Ovary (tissue), 9 donors: ENCODE results near the gene NAT8L. TPM values are rescaled to one million over a fixed set of nuclear protein-coding genes. Genes with fewer than 3 reads are reported as not detected.

Experiments used
- DNase-seq, 5 donors: peaks; one replicate each; pipeline ENCODE4 v3.0.0-alpha.2; 2019 to 2020
- H3K27ac ChIP-seq, 2 donors: fragments of 200-600 bp; one replicate each; pipeline versions ENCODE4 v1.5.1 to v1.8.0; 2019 to 2022
- H3K27me3 ChIP-seq: fragments of 200-600 bp; one replicate; pipeline ENCODE4 v1.8.0; 2022
- H3K36me3 ChIP-seq: fragments of 200-600 bp; sonication (generic); one replicate; pipeline ENCODE4 v1.5.1; 2019
- H3K4me1 ChIP-seq: one replicate; pipeline ENCODE4 v1.8.1; 2013; ENCODE audit warnings: mild to moderate bottlenecking, moderate library complexity; ENCODE audit not compliant: insufficient read depth
- H3K4me3 ChIP-seq: fragments of 200-600 bp; sonication (generic); one replicate; pipeline ENCODE4 v1.5.1; 2017
- H3K9me3 ChIP-seq, 2 donors: fragments of 200-600 bp in 1 of 2; sonication (generic) in 1 of 2; one replicate each; pipeline versions ENCODE4 v1.5.1 to v1.8.1; 2013 to 2019; ENCODE audit warnings: mild to moderate bottlenecking in 1 of 2, moderate library complexity in 1 of 2
- CTCF ChIP-seq, 3 donors: fragments of 450-650 bp in 2 of 3; fragments of 200-600 bp in 1 of 3; IDR thresholded peaks; one replicate each; pipeline versions ENCODE4 v1.5.1 to v1.8.0; 2016 to 2022; ENCODE audit warnings: antibody characterized with exemption in 3 of 3, mild to moderate bottlenecking in 1 of 3
- EP300 ChIP-seq: sonication (generic); formaldehyde crosslinking; IDR thresholded peaks from one replicate; pipeline ENCODE4 v1.6.1; 2017; ENCODE audit warnings: antibody characterized with exemption
- POLR2A ChIP-seq: fragments of 450-650 bp; IDR thresholded peaks from one replicate; pipeline ENCODE4 v1.6.1; 2017; ENCODE audit warnings: antibody characterized with exemption, mild to moderate bottlenecking, moderate library complexity
- WGBS, 3 donors: extraction: QIAGEN DNeasy Blood & Tissue Kit in 1 of 3; methylation state at CpG; one replicate each; pipeline versions ENCODE4 v1.1.5 to v1.1.7; 2013 to 2017; 5-methylcytosine and 5-hydroxymethylcytosine counted together
- intact Hi-C, 4 donors: fragments of 100-400 bp; cut with DNase I; formaldehyde crosslinking; loops; one replicate each; pipeline versions ENCODE4 v1.11.0 to v1.15.1; 2022 to 2023
- polyA plus RNA-seq, 2 donors: library from polyadenylated mRNA; stranded (reverse); fragments of 200-250 nt in 1 of 2; fragments of 350-450 nt in 1 of 2; fragmentation: Illumina TruSeq in 1 of 2; extraction: RNeasy Lipid Tissue Mini Kit (QIAGEN cat#74804) in 1 of 2; gene quantifications; one replicate each; pipeline ENCODE4 v1.2.3, GENCODE V29; 2013 to 2014
- total RNA-seq, 7 donors: library from RNA; depleted of rRNA in 2 of 7; stranded (reverse); fragments of >200 nt in 2 of 7; fragmentation: NEBNext Ultra II Directional in 3 of 7; extraction: Animal tissue kit (Norgen Biotek cat#: 25700) in 3 of 7; gene quantifications; one replicate each; pipeline versions ENCODE4 v1.1.0 to v1.2.4, GENCODE V29; 2016 to 2023
- donor health status: DM: no; HTN: no; CAD: no; lungs with moderate emphysema.
- donor health status: DM: no; HTN: no; CAD: no.
- donor health status: Bipolar disorder and iron deficiency.
- donor health status: DM: yes; HTN: yes; CAD: no.
- donor health status: DM: no; HTN: no; CAD: no.
- donor health status: DM: yes; HTN: yes; CAD: no.

The NAT8L gene
- total and polyA plus RNA-seq, 9 donors: 0.24 to 4.1 (median 1.3) TPM

DNA sequence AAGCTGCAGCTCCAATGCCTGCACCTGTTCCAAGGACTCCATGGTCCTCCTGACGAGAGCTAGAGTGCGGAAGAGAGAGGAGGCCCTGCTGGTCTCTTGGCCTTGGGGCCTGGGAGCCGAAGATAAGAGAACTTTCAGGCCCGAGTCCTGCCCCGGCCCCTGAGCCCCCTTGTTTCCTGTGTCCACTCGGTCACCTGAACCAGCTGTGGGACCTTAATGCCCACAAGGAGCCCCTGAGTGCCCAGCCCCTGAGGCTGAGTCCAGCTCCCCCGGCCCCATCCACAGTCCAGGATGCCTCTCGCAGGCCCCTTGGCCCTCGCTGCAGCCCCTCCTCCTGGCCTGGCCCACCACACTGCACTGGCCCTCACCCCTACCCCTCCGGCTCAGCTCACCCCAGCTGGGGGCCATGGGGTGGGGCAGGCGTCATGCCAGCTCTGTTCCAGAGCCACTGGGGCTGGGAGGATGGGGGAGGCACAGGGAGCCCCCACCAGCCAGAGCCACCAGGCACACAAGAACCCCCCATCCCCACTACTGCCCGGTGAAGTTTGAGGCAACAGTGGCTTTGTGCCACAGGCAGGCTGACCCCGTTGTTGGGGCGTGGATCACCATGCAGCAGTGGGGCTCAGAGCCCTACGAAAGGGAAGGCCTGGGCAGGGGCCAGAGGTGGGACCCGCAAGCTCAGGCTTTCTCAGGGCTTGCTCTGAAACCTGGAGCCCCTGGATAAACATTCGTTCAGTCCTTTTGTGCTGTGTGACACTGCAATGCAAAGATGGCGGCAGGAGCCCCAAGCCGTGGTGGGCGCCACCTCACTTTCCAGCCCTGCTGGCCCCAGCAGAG lies 14.1 kb downstream of the NAT8L start:
- Histone ChIP-seq H3K36me3 (no peaks in the 10 kb centered on the region), H3K4me3 (no peak overlapping the region), H3K9me3 (no peaks in the 10 kb centered on the region), H3K27me3 (no peaks in the 10 kb centered on the region), H3K4me1 (peaks cover 9% of the 10 kb centered on the region), H3K27ac (no peak overlapping the region)
- peak in 1 of 5 donors; percentile 29 for DNase-seq
- intact Hi-C loops: no loop called here
- WGBS, 3 donors: 83 to 88% (median 86%) methylated on average over 20 of the region's 20 CpGs
- no peak for TF ChIP-seq CTCF (IDR thresholded peaks at IDR 0.05)
- TF ChIP-seq POLR2A: no peak
- TF ChIP-seq EP300: no peak

DNA sequence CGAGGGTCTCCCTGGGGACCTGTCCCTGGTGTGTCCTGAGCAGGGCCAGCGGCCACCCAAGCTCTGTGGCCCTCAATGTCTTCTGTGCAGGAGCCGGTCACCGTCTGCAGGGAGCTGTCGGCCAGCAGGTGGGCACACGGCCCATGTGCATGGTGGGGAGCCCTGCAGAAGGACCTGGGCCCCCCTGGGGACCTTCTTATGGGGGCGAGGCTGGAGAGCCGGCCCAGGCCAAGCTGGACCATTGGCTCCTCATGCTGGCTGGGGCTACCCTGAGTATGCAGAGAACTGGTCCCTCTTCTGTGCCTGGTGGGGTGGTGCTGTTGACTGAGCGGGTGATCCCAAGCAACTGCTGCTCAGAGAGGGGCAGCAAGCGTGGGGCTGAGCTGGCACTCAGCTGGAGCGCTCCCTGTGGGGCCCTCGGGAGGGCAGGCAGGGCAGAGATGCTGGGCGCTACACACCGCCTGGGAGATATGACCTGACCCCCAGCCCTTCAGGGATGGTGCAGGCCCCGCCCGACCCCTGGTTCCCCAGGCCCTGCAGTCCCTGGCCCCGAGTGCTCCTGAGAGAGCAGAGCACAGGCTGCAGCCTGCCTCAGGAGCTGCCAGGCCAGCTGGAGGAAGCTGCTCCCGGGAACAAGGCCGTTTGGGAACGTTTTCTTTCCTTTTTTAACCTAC lies 14.8 kb downstream of the NAT8L start:
- peak in 1 of 5 donors; percentile 29 for DNase-seq
- Histone ChIP-seq H3K36me3 (no peaks in the 10 kb centered on the region), H3K9me3 (no peaks in the 10 kb centered on the region), H3K4me3 (no peak overlapping the region), H3K27ac (no peak overlapping the region), H3K4me1 (peaks cover 9% of the 10 kb centered on the region), H3K27me3 (no peaks in the 10 kb centered on the region)
- 49 to 63% (median 56%) methylated on average over 15 to 20 of the region's 20 CpGs for WGBS, 3 donors
- TF ChIP-seq CTCF (IDR thresholded peaks at IDR 0.05) (no peak), POLR2A (no peak), EP300 (no peak)
- intact Hi-C loops: no loop called here

- peak in 1 of 5 donors; percentile 8 for DNase-seq
- Histone ChIP-seq H3K4me3 (no peak overlapping the region), H3K36me3 (no peaks in the 10 kb centered on the region), H3K27ac (no peak overlapping the region), H3K4me1 (peaks cover 9% of the 10 kb centered on the region), H3K27me3 (no peaks in the 10 kb centered on the region), H3K9me3 (no peaks in the 10 kb centered on the region)
- intact Hi-C loops: no loop called here
- no peak for TF ChIP-seq CTCF (IDR thresholded peaks at IDR 0.05)
- no peak for TF ChIP-seq POLR2A
- no peak for TF ChIP-seq EP300
- WGBS, 3 donors: 56 to 69% (median 58%) methylated on average over 10 to 11 of the region's 11 CpGs
Measured at GRCh38 chr4:2074588-2074987, 15.5 kb downstream of the NAT8L start.

- H3K27ac ChIP-seq: no peak overlapping the region
- H3K9me3 ChIP-seq: no peaks in the 10 kb centered on the region
- WGBS, 3 donors: 95 to 96% (median 96%) methylated on average over 12 of the region's 12 CpGs
- H3K27me3 ChIP-seq: no peaks in the 10 kb centered on the region
- no peak overlapping the region for H3K4me3 ChIP-seq
- DNase-seq: peak in 1 of 5 donors; percentile 6
- intact Hi-C loops: no loop called here
- peaks cover 9% of the 10 kb centered on the region for H3K4me1 ChIP-seq
- TF ChIP-seq CTCF (IDR thresholded peaks at IDR 0.05): no peak
- TF ChIP-seq EP300: no peak
- TF ChIP-seq POLR2A: no peak
- no peaks in the 10 kb centered on the region for H3K36me3 ChIP-seq
Measured at GRCh38 chr4:2075171-2075986, 16.3 kb downstream of the NAT8L start.
